ENCODE measurements around the gene KY. TPM values are rescaled to one million over a fixed set of nuclear protein-coding genes. Genes with fewer than 3 reads are reported as not detected.

The KY gene
- total RNA-seq, 2 experiments from 2014 or later: not detected

DNA sequence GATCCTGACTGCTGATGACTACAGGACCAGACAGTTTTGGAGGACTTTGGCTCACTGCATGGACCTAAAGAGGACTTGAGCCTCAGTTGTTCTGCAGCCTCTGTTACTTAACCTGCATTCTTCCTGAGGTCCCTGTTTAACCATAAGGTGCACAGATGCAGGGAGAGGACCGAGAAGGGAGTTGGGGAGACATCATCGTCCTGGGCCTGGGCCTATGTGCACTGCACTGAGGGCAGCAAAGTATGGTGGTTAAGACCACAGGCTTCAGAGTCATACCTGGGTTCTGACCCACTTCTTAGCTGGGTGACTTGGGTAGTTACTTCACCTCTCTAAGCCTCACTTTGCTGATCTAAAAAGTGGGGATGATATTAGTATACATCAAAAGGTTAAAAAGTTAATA is 21.9 kb downstream of the KY start:
- ATAC-seq (ENCODE audit: poor library complexity) (no peak), DNase-seq (no peak)
- Mint-ChIP-seq H3K27ac (no peak overlapping the region), H3K4me1 (ENCODE audit: low read depth) (no peaks in the 10 kb centered on the region), H3K27me3 (peaks cover 9% of the 10 kb centered on the region), H3K36me3 (ENCODE audit: low read depth) (no peaks in the 10 kb centered on the region), H3K4me3 (no peak overlapping the region), H3K9me3 (peaks cover 11% of the 10 kb centered on the region)
- TF ChIP-seq, protein P1, sequence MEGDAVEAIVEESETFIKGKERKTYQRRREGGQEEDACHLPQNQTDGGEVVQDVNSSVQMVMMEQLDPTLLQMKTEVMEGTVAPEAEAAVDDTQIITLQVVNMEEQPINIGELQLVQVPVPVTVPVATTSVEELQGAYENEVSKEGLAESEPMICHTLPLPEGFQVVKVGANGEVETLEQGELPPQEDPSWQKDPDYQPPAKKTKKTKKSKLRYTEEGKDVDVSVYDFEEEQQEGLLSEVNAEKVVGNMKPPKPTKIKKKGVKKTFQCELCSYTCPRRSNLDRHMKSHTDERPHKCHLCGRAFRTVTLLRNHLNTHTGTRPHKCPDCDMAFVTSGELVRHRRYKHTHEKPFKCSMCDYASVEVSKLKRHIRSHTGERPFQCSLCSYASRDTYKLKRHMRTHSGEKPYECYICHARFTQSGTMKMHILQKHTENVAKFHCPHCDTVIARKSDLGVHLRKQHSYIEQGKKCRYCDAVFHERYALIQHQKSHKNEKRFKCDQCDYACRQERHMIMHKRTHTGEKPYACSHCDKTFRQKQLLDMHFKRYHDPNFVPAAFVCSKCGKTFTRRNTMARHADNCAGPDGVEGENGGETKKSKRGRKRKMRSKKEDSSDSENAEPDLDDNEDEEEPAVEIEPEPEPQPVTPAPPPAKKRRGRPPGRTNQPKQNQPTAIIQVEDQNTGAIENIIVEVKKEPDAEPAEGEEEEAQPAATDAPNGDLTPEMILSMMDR (IDR thresholded peaks at IDR 0.05): no peak
- ChIA-PET CTCF (interaction anchor here (0.8 kb wide), 1 partner anchor 28 kb away, joined by 3 read pairs; no protein-coding TSS in a partner anchor), POLR2A (no interaction called here)
- Histone ChIP-seq H3K4me1 (ENCODE audit: insufficient read depth, low read length) (no peaks in the 10 kb centered on the region), H3K27ac (ENCODE audit: low read depth in 1 of 2, low read length in 2 of 2) (no peak overlapping the region), H3K9me3 (ENCODE audit: control insufficient read depth in 1 of 2, insufficient read depth in 1 of 2, low read length in 2 of 2) (peaks cover 9% of the 10 kb centered on the region in 2 experiments), H3K36me3 (ENCODE audit: insufficient read depth, low read length) (no peaks in the 10 kb centered on the region), H3K27me3 (ENCODE audit: control insufficient read depth in 1 of 2, insufficient read depth in 2 of 2, low read length in 2 of 2) (no peaks in the 10 kb centered on the region), H3K4me3 (ENCODE audit: low read length) (no peak overlapping the region)
- intact Hi-C loops (cut with DNase I, micrococcal nuclease): no loop called here

DNA sequence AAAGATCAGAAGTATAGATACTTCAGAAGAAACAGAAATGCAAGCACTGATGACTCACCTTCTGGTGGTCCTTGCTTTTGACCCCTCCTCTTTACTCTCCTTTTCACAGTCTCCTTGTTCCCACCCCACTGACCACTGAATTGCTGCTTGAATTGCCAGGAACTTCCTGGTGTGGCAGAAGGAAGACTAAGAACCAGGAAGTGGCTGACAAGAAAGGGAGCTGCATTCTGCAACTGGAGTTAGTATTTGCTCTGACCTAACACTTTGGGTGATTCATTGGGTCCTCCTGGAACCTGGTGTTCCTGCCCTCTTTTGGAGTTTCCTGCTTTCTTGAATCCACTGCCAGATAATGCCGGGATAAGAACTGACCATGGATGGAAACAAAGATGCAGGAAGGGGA is 23.0 kb downstream of the KY start:
- Histone ChIP-seq H3K27ac (ENCODE audit: low read depth in 1 of 2, low read length in 2 of 2) (no peak overlapping the region), H3K4me3 (ENCODE audit: low read length) (no peak overlapping the region), H3K36me3 (ENCODE audit: insufficient read depth, low read length) (no peaks in the 10 kb centered on the region), H3K27me3 (ENCODE audit: control insufficient read depth in 1 of 2, insufficient read depth in 2 of 2, low read length in 2 of 2) (no peaks in the 10 kb centered on the region), H3K4me1 (ENCODE audit: insufficient read depth, low read length) (no peaks in the 10 kb centered on the region), H3K9me3 (ENCODE audit: control insufficient read depth in 1 of 2, insufficient read depth in 1 of 2, low read length in 2 of 2) (peaks cover 9% of the 10 kb centered on the region in 2 experiments)
- Mint-ChIP-seq H3K36me3 (ENCODE audit: low read depth) (no peaks in the 10 kb centered on the region), H3K9me3 (peaks cover 11% of the 10 kb centered on the region), H3K4me3 (no peak overlapping the region), H3K27me3 (peaks cover 9% of the 10 kb centered on the region), H3K4me1 (ENCODE audit: low read depth) (no peaks in the 10 kb centered on the region), H3K27ac (no peak overlapping the region)
- intact Hi-C loops (cut with DNase I, micrococcal nuclease): no loop called here
- ChIA-PET CTCF (no interaction called here), POLR2A (no interaction called here)
- no peak for DNase-seq
- TF ChIP-seq, protein P1 (IDR thresholded peaks at IDR 0.05): no peak
- ATAC-seq (ENCODE audit: poor library complexity): no peak

DNA sequence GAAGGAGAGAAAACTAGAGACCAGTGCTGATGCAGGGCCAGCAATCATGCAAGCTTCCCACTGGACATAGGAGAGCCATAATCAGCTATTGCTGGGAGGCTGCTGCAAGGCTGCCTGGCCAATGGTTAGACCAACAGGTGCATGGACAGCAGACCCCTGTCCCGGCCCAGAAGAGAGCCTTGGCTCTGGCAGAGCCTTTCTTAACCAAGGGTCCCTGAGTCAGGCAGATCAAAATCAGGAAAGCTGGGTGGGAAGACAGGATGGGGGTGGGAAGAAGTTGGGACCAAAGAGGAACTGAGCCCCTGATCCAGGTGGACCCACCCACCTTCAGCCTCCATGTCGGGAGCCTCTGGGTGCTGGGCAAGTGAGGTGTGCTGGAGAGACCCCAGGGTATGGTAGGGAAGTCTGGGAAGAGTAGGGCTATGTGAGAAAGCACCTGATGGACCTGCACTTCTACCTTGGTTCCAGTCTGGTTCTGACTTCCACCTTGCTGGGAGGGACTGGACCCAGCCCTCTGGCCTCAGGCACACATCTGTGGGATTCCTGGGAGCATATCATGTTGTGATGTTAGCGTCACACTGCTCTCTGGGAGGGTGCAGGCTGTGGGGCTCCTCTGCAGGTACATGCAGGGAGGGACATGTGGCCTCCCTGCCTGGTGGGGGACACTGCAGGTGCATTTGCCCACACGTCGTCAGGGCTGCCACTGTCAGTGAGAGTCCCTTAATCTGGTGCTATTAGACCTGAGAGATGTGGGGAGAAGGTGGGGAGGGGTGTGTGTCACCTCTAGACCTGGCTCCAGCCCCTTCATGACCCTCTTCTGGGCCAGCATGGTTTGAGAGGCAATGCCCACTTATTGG is 24.7 kb downstream of the KY start:
- no peaks in the 10 kb centered on the region for H3K36me3 Mint-ChIP-seq (ENCODE audit: low read depth)
- Histone ChIP-seq H3K36me3 (ENCODE audit: insufficient read depth, low read length) (no peaks in the 10 kb centered on the region), H3K27me3 (ENCODE audit: control insufficient read depth in 1 of 2, insufficient read depth in 2 of 2, low read length in 2 of 2) (no peaks in the 10 kb centered on the region), H3K4me3 (ENCODE audit: low read length) (no peak overlapping the region), H3K27ac (ENCODE audit: low read depth in 1 of 2, low read length in 2 of 2) (no peak overlapping the region), H3K4me1 (ENCODE audit: insufficient read depth, low read length) (no peaks in the 10 kb centered on the region), H3K9me3 (ENCODE audit: control insufficient read depth in 1 of 2, insufficient read depth in 1 of 2, low read length in 2 of 2) (peaks cover 9% of the 10 kb centered on the region in 2 experiments)
- ChIA-PET POLR2A (no interaction called here), CTCF (no interaction called here)
- H3K4me1 Mint-ChIP-seq (ENCODE audit: low read depth): no peaks in the 10 kb centered on the region
- no peak overlapping the region for H3K4me3 Mint-ChIP-seq
- DNase-seq: peak in 1 of 14 experiments; percentile 15
- TF ChIP-seq, protein P1 (IDR thresholded peaks at IDR 0.05): no peak
- ATAC-seq (ENCODE audit: poor library complexity): no peak
- peaks cover 7% of the 10 kb centered on the region for H3K9me3 Mint-ChIP-seq
- peaks cover 9% of the 10 kb centered on the region for H3K27me3 Mint-ChIP-seq
- no peak overlapping the region for H3K27ac Mint-ChIP-seq
- intact Hi-C loops (cut with DNase I, micrococcal nuclease): no loop called here

Data from CD4-positive, alpha-beta T cell (primary cell).